H1 (cell line): ENCODE measurements around the gene SPATS2L. TPM values are rescaled to one million over a fixed set of nuclear protein-coding genes. Genes with fewer than 3 reads are reported as not detected.

Experiments used
- BCL11A ChIP-seq, 2 experiments: IDR thresholded peaks; one replicate each; pipeline ENCODE4 v1.6.1; 2011; ENCODE audit warnings: low read depth in 2 of 2, low read length in 2 of 2, mild to moderate bottlenecking in 2 of 2
- BRCA1 ChIP-seq: IDR thresholded peaks from 2 replicates; pipeline ENCODE4 v1.6.1; 2012; ENCODE audit warnings: low read depth, low read length, improper control_type of control experiment
- CBX5 ChIP-seq: fragments of 300-800, 300-1000 bp; sonication (generic); IDR thresholded peaks from 2 replicates; pipeline ENCODE4 v1.7.1; 2016; ENCODE audit warnings: antibody characterized with exemption, low read length, low read depth
- CHD1 ChIP-seq: IDR thresholded peaks from 2 replicates; pipeline ENCODE4 v1.6.1; 2012; ENCODE audit warnings: low read depth, low read length, improper control_type of control experiment
- polyA plus RNA-seq, 7 experiments: library from polyadenylated mRNA; depleted of rRNA in 3 of 7; stranded (reverse) in 5 of 7; unstranded in 2 of 7; fragments of >200 nt in 5 of 7; fragments of 200-250 nt in 2 of 7; gene quantifications; 1 replicate in 5 of 7; 2 replicates in 1 of 7; 4 replicates in 1 of 7; pipeline versions ENCODE4 v1.2.1 to v1.2.3, GENCODE V29; 2011 to 2013; ENCODE audit warnings: missing spikeins in 2 of 7, mixed read lengths in 2 of 7
- total RNA-seq: library from RNA; stranded (reverse); fragmentation: NEBNext Ultra II Directional; extraction: Animal tissue kit (Norgen Biotek cat#: 25700); gene quantifications from 2 replicates; pipeline ENCODE4 v1.2.1, GENCODE V29; 2021
- TF ChIP-seq, protein P1 (sequence below): fragments of 300-600 bp; sonication (generic); IDR thresholded peaks from 2 replicates; pipeline ENCODE4 v1.7.1; 2012; ENCODE audit warnings: low read length, moderate library complexity, mild to moderate bottlenecking, inconsistent platforms; ENCODE audit not compliant: insufficient replicate concordance
- TF ChIP-seq, protein P2 (sequence below): IDR thresholded peaks from 2 replicates; pipeline ENCODE4 v1.6.1; 2012; ENCODE audit warnings: low read length, inconsistent platforms

SPATS2L gene
- total and polyA plus RNA-seq, 2 of the 8 experiments (the other 6 are each of a cell fraction or from before 2014, with no cell fraction given) = 67.3 to 189 TPM

DNA sequence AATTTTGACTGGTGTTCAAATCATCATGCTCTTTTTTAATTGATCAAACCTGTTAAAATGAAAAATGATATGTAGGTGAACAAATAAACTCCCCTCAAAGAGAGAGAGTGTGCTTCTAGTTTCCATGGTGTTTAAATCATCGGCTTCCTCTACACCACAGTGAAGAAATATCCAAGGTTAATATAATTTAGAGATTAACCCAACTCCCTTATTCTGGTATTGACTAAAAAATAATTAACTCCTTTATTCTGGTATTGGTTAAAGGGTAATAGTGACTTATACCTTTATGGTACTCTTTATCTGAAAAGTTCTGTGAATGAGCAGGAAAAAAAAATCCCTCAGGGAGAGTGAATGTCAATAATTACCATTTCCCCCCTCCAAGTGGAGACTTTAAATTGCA is 93.1 kb downstream of the SPATS2L start (continued):
- TF ChIP-seq, protein P1, sequence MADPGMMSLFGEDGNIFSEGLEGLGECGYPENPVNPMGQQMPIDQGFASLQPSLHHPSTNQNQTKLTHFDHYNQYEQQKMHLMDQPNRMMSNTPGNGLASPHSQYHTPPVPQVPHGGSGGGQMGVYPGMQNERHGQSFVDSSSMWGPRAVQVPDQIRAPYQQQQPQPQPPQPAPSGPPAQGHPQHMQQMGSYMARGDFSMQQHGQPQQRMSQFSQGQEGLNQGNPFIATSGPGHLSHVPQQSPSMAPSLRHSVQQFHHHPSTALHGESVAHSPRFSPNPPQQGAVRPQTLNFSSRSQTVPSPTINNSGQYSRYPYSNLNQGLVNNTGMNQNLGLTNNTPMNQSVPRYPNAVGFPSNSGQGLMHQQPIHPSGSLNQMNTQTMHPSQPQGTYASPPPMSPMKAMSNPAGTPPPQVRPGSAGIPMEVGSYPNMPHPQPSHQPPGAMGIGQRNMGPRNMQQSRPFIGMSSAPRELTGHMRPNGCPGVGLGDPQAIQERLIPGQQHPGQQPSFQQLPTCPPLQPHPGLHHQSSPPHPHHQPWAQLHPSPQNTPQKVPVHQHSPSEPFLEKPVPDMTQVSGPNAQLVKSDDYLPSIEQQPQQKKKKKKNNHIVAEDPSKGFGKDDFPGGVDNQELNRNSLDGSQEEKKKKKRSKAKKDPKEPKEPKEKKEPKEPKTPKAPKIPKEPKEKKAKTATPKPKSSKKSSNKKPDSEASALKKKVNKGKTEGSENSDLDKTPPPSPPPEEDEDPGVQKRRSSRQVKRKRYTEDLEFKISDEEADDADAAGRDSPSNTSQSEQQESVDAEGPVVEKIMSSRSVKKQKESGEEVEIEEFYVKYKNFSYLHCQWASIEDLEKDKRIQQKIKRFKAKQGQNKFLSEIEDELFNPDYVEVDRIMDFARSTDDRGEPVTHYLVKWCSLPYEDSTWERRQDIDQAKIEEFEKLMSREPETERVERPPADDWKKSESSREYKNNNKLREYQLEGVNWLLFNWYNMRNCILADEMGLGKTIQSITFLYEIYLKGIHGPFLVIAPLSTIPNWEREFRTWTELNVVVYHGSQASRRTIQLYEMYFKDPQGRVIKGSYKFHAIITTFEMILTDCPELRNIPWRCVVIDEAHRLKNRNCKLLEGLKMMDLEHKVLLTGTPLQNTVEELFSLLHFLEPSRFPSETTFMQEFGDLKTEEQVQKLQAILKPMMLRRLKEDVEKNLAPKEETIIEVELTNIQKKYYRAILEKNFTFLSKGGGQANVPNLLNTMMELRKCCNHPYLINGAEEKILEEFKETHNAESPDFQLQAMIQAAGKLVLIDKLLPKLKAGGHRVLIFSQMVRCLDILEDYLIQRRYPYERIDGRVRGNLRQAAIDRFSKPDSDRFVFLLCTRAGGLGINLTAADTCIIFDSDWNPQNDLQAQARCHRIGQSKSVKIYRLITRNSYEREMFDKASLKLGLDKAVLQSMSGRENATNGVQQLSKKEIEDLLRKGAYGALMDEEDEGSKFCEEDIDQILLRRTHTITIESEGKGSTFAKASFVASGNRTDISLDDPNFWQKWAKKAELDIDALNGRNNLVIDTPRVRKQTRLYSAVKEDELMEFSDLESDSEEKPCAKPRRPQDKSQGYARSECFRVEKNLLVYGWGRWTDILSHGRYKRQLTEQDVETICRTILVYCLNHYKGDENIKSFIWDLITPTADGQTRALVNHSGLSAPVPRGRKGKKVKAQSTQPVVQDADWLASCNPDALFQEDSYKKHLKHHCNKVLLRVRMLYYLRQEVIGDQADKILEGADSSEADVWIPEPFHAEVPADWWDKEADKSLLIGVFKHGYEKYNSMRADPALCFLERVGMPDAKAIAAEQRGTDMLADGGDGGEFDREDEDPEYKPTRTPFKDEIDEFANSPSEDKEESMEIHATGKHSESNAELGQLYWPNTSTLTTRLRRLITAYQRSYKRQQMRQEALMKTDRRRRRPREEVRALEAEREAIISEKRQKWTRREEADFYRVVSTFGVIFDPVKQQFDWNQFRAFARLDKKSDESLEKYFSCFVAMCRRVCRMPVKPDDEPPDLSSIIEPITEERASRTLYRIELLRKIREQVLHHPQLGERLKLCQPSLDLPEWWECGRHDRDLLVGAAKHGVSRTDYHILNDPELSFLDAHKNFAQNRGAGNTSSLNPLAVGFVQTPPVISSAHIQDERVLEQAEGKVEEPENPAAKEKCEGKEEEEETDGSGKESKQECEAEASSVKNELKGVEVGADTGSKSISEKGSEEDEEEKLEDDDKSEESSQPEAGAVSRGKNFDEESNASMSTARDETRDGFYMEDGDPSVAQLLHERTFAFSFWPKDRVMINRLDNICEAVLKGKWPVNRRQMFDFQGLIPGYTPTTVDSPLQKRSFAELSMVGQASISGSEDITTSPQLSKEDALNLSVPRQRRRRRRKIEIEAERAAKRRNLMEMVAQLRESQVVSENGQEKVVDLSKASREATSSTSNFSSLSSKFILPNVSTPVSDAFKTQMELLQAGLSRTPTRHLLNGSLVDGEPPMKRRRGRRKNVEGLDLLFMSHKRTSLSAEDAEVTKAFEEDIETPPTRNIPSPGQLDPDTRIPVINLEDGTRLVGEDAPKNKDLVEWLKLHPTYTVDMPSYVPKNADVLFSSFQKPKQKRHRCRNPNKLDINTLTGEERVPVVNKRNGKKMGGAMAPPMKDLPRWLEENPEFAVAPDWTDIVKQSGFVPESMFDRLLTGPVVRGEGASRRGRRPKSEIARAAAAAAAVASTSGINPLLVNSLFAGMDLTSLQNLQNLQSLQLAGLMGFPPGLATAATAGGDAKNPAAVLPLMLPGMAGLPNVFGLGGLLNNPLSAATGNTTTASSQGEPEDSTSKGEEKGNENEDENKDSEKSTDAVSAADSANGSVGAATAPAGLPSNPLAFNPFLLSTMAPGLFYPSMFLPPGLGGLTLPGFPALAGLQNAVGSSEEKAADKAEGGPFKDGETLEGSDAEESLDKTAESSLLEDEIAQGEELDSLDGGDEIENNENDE = no peak
- TF ChIP-seq CBX5 = no peak
- no peak for TF ChIP-seq CHD1
- TF ChIP-seq BRCA1 = no peak
- TF ChIP-seq BCL11A (IDR thresholded peaks at IDR 0.05; ENCODE audit: low read depth in 2 of 2, low read length in 2 of 2) = no peak
- TF ChIP-seq, protein P2, sequence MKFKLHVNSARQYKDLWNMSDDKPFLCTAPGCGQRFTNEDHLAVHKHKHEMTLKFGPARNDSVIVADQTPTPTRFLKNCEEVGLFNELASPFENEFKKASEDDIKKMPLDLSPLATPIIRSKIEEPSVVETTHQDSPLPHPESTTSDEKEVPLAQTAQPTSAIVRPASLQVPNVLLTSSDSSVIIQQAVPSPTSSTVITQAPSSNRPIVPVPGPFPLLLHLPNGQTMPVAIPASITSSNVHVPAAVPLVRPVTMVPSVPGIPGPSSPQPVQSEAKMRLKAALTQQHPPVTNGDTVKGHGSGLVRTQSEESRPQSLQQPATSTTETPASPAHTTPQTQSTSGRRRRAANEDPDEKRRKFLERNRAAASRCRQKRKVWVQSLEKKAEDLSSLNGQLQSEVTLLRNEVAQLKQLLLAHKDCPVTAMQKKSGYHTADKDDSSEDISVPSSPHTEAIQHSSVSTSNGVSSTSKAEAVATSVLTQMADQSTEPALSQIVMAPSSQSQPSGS = no peak
